CD1c-positive myeloid dendritic cell (primary cell): ENCODE data around the gene USP36.

Experiments used
- DNase-seq: peaks from one replicate; pipeline ENCODE4 v3.0.0-alpha.2; 2016; ENCODE audit errors: extremely low spot score

USP36 gene

DNA sequence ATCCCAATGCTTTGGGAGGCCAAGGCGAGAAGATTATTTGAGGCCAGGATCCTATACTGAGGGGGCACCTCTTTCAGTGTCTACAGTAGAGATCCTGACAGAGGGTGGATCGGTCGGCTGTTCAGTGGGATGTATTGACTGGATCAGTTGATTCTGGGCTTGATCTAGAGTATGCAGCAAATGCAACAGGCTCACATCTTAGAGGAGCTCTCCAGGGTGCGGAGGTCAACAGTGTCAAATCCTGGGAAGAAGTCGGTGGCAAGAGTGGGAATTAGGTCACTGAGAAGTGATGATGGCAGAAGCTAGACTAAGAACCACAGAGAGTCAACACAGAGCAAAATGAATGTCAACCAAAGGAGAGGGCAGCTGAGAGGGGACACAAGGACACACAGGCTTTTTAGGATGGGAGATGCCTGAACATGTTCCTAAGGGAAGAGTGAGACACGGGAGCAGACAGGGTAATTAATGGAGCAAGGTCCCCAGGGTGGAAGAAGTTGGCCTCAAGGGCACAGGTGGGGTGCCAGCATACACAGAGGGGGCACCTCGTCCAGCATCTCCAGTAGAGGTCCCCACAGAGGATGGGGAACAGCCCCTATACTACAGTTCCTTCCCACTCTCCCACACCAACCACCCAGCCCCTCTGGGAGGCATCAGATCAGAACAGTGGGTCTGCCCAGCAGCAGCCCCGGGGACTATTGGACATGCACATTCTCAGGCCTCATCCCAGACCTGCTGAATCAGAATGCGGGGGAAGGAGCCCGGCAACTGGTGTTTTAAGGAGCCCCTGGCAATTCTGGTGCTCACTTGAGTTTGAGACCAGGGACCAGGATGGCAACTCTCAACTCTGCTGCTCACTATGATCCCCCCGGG lies 48.5 kb downstream of the USP36 start:
- no peak for DNase-seq

DNA sequence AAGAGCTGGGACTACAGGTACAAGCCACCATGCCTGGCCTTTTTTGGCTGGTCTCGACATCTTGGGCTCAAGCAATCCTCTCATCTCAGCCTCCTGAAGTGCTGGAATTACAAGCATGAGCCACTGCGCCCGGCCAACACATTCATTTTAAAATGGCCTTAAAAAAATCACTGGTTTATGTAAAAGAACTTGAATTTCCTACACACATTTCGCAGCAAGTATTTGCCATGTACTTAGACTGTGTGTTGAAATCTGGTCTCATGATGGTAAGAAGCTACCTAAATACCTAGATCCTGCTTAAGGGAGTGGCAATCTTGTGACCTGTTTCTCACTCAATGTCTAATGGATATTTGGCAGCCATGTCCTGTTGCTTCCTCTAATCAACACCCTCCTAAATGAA lies 50.1 kb downstream of the USP36 start:
- DNase-seq, result no peak

DNA sequence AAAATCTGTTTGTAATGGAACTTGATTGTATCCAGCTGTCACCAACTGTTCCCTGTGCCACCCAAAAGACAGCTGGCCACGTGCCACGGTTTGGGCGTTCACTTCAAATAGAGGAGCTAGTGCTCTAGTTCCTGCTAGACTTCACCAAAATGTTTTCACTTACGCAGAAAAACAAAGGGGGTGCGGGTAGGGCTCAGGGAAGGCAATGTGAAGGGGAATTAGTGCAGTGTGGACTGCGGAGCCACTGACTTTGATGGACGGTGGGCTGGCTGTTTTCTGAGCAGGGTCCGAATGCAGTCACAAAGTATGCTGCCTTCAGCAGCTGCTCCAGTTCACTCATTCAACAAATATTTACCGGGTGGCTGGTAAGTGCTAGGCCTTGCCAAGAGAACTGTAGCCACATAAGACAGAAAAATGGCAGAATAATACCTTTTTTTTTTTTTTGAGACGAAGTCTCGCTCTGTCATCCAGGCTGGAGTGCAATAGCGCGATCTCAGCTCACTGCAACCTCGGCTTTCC lies 50.9 kb downstream of the USP36 start:
- DNase-seq, result peak; percentile 57

DNA sequence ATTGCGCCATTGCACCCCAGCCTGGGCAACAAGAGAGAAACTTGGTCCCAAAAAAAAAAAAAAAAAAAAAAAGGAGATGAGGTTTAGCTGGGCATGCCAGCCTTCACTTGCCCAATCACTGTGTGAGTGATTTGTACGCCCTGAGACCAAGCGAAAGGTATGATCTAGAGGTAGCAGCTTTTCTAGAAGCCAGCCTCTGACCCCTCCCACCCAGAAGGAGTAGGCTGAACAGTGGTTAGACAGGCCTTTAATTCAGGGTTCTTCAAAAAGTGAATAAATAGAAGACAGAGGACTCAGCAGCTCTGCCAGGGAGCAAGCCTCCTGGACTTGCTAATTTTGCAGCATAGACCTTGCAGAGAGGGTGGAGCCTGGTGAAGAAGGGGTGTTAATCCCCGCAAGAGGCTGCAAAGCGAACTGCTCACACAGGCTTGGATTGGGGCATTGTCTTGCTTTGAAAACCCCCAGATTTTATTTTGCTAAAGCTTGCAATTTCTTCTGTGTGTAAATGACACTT lies 51.4 kb downstream of the USP36 start:
- no peak for DNase-seq

DNA sequence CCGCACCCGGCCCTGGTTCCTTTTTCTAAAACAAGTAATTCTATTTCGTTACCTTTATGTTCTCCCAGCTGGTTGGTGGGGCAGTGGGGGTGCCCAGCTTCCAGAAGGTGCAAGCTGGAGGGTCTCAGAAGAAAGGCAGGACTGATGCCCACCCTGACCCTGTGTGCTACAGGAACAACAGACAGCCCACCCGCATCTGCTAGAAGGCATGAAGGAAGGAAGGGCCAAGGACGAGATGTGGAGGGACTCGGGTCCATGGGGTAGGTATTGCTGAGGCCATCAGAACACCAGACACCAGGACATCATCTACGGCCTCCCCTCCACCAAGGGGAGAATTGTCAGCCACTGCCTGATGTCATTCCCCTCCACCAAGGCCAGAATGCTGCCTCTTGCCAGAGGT lies 52.2 kb downstream of the USP36 start:
- DNase-seq, result no peak

GRCh38 chr17:78787444-78787843 lies 53.2 kb downstream of the USP36 start:
- no peak for DNase-seq

DNA sequence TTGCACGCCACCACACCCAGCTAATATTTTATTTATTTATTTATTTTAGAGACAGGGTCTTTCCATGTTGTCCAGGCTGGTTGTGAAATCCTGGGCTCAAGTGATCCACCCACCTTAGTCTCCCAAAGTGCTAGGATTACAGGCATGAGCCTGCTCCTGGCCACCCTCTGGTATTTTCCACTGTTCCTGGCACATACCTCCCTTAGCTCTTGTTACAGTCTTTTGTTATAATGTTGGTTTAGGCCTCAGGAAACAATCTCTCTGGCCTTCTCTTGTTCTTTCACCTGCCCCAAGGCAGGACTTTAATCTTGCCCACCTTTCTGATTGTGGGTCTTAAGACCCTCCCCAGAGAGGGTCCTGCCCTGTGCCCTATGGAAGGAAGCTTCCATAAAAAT lies 55.0 kb downstream of the USP36 start:
- DNase-seq, result no peak

- DNase-seq, result no peak
Measured at GRCh38 chr17:78785011-78785662, 55.5 kb downstream of the USP36 start.

DNA sequence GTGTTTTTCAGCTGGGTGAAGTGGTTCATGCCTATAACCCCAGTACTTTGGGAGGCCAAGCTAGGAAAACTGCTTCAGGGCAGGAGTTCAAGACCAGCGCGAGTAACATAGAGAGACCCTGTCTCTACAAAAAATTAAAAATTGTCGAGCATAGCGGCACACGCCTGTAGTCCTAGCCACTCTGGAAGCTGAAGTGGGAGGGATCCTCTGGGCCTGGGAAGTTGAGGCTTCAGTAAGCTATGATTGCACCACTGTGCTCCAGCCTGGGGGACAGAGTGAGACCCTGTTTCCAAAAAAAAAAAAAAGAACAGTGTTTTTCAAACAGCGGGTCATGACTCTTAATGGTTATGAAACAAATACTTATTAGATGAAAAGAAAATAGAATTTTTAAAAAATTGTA lies 56.3 kb downstream of the USP36 start:
- DNase-seq, result no peak

DNA sequence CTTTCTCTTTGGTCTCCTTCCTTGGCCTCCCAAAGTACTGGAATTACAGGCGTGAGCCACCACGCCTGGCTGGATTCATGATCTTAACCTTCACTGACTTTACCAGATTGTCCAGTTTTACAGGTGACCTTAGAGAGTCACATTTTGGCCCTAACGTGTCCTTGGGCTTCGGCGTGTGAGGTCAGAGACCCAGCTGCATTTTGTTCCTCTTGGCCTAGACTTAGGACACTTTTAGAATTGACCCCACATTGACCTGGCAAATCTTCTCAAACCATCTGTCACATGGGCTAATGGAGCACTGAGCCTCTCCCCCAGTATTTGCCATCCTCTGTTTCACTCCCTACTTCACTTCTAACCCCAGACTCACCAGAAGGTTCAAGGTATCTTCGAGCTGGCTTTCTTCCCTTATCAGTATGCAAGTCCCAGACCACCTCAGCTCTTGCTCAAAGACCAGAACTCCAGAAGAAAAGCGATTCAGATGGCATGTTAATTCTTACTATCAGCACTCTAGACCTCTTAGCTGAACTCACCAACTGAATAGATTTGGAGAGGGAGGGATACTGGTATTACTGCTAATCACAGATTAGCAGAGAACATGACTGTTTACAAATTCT lies 56.8 kb downstream of the USP36 start:
- DNase-seq, result no peak

DNA sequence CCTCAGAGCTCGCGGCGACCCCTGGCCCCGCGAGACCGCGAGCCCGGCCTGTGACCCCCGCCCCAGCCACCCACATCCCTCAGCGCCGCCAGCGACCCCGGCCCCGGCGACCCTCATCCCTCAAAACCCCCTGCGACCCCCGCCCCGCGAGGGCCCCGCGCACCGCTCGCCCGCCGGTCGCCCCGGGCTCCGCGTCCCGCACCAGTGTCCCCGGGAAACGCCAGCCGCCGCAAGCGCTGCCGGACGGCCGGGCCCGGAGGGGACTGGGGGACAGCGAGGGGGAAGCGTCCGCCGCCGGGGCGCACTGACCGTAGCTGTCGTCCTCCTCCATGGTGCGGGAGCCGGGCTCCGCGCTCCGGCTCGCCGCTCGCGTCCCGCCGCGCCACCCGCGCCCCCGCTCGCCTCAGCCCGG lies 58.7 kb downstream of the USP36 start, which contains the start of gene CYTH1:
Gene CYTH1, minus strand, starts transcription at position 381 of the 412 bp plus-strand sequence. Its CDS starts 50 bp downstream, at position 331.
- DNase-seq, result no peak

DNA sequence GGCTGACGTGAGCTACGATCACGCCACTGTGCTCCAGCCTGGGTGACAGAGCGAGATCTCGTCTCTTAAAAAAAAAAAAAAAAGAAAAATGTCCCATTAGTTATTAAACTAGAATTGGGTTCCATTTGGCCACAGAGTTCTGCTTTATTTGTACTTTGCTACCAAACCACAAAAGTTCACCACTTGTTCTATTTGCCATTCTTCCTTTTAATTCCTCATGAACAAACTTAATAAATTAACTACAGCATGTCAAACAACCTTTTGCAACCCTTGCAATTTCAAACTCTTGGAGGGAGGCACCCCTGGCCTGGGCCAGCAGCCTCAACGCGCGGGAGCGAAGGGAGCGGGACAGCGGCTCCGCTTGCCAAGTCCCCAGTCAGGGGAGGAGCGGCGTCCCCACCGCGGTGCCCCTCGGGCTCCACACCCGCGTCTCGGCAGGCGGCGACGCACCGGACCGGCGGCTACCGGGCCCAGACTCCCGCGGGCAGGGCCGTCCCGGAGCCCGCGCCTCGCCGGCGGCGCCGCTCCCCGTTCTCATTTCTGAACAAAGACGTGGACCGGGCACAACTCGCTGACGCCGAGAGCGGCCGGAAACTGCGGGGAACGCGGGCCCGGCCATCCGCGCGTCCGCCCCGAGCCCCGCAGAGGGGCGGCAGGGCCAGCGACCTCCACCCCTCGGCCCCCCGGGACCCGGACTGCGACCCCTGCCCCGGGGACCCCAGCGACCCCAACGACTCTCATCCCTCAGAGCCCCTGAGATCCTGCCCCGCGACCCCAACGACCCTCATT lies 59.3 kb downstream of the USP36 start:
- DNase-seq, result peak; percentile 58

- peak; percentile 20 for DNase-seq
Measured at GRCh38 chr17:78780335-78780734, 60.3 kb downstream of the USP36 start.

DNA sequence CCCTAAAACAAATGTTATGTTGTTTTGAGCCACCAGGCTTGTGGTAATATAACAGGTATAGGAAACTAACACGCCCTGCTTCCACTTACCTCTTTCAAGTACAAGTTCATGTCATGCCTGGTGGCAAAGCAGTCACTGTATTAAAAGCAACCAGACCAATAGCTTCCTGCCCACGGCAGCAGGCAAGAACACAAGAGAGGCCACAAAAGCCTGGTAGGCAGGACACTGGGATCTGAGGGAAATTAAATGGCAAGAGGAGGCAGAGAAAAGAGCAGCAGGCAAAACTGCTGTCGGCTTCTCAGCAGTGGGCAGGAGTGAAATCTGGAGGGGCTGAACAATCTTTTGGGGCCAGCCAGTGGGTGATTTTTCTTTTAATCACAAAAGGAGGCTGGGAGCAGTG lies 60.8 kb downstream of the USP36 start:
- peak; percentile 50 for DNase-seq

DNA sequence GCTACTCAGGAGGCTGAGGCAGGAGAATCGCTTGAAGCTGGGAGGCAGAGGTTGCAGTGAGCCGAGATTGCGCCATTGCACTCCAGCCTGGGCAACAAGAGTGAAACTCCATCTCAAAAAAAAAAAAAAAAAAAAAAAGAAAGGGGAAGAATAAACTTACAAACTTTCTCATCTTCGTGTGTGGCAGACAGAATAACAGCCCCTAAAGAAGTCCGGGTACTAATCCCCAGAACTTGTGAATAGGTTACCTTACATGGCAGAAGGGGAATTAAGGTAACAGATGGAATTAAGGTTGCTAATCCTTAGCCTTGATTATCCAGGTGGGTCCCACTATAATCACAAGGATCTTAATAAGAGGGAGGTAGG lies 61.3 kb downstream of the USP36 start:
- peak; percentile 54 for DNase-seq

GRCh38 chr17:78777881-78778280 lies 62.7 kb downstream of the USP36 start:
- no peak for DNase-seq

- peak; percentile 59 for DNase-seq
Measured at GRCh38 chr17:78774956-78775571, 65.5 kb downstream of the USP36 start.

DNA sequence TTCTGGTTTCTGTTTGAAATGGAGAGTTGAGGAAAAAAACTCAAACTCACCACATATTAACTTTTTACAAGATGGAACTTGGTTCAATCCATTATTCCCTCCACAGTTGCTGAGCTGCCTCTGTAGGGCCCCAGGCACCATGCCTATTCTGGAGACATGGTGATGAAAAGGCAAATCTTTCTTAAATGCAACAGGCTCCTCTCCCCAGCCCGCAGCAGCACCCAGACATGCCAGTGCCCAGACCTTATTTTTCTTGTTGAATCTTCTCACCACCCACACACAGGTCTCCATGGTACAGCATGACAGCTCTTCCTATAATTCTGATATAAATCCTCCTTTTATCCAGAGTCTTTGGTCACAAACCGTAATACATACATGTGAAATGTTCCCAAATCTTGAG lies 66.2 kb downstream of the USP36 start:
- peak; percentile 50 for DNase-seq

DNA sequence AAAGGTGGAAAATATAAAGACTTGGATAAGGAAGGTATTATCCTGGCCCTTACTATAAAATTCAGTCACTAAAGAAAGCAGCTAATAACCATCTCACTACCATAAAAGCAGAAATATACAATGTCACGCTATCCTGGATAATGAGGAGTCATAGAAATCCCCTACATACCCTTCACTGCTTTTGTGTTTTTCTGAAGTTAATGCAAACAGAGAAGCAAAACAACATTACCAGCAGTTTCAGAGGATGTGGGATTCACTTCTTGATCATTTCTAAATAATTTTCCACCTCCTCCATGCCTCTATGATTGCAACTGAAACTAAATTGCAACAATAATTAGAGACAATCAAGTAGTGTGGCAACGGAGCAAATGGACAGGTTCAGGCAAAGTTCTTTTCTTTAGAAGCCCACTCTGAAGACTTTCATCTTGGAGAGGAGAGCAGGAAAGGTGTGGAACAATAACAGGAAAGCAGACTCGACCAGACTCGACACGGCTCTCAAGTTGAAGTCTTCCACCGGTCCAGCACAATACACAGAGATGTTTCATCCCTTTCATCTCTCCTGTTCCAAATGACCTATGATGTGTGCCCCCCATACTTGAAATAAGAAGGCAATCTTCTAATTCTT lies 68.7 kb downstream of the USP36 start:
- peak; percentile 89 for DNase-seq

- DNase-seq, result no peak
Measured at GRCh38 chr17:78769196-78769773, 71.3 kb downstream of the USP36 start.
